ENCODE results near the gene KCNJ2.

Gene KCNJ2

GRCh38 chr17:70208825-70209555, 39.7 kb downstream of the KCNJ2 start:
- Histone ChIP-seq H3K9ac (ENCODE audit: low read length) (no peak overlapping the region), H3K4me3 (ENCODE audit: low read length) (no peak overlapping the region), H3K36me3 (ENCODE audit: control insufficient read depth, insufficient read depth, low read length) (no peaks in the 10 kb centered on the region), H3K4me1 (ENCODE audit: control insufficient read depth, insufficient read depth, low read length) (no peaks in the 10 kb centered on the region), H3K9me3 (ENCODE audit: control insufficient read depth, low read length) (no peaks in the 10 kb centered on the region), H3K27me3 (ENCODE audit: control insufficient read depth, insufficient read depth, low read length) (no peaks in the 10 kb centered on the region)

- Histone ChIP-seq H3K36me3 (ENCODE audit: control insufficient read depth, insufficient read depth, low read length) (no peaks in the 10 kb centered on the region), H3K27me3 (ENCODE audit: control insufficient read depth, insufficient read depth, low read length) (no peaks in the 10 kb centered on the region), H3K9ac (ENCODE audit: low read length) (no peak overlapping the region), H3K4me3 (ENCODE audit: low read length) (no peak overlapping the region), H3K9me3 (ENCODE audit: control insufficient read depth, low read length) (no peaks in the 10 kb centered on the region), H3K4me1 (ENCODE audit: control insufficient read depth, insufficient read depth, low read length) (no peaks in the 10 kb centered on the region)
These were observed 46.3 kb downstream of the KCNJ2 start for GRCh38 chr17:70215656-70216055.

- Histone ChIP-seq H3K36me3 (ENCODE audit: control insufficient read depth, insufficient read depth, low read length) (no peaks in the 10 kb centered on the region), H3K9ac (ENCODE audit: low read length) (no peak overlapping the region), H3K4me1 (ENCODE audit: control insufficient read depth, insufficient read depth, low read length) (no peaks in the 10 kb centered on the region), H3K4me3 (ENCODE audit: low read length) (no peak overlapping the region), H3K27me3 (ENCODE audit: control insufficient read depth, insufficient read depth, low read length) (no peaks in the 10 kb centered on the region), H3K9me3 (ENCODE audit: control insufficient read depth, low read length) (no peaks in the 10 kb centered on the region)
These were observed 48.2 kb downstream of the KCNJ2 start for GRCh38 chr17:70217571-70217970.

DNA sequence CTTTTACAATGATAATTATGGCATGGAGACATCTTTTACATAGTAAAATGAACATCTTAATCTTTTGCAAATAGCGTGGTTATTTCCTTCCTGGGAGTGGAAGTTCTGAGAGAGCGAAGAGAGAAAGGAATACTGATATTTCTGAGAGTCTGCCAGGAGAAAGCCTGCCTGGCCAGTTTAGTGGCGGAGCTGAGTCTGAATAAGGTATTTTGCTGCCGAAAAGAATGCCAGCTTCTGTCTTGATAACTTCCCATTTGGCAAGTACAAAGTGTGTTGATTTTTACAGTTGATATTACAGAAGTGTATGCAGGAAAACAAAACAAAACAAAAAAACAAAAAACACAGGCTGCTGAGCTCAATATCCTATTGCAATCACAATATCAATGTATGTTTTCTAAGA, 55.9 kb downstream of the KCNJ2 start:
- Histone ChIP-seq H3K36me3 (ENCODE audit: control insufficient read depth, insufficient read depth, low read length) (no peaks in the 10 kb centered on the region), H3K4me1 (ENCODE audit: control insufficient read depth, insufficient read depth, low read length) (no peaks in the 10 kb centered on the region), H3K4me3 (ENCODE audit: low read length) (no peak overlapping the region), H3K27me3 (ENCODE audit: control insufficient read depth, insufficient read depth, low read length) (no peaks in the 10 kb centered on the region), H3K9me3 (ENCODE audit: control insufficient read depth, low read length) (no peaks in the 10 kb centered on the region), H3K9ac (ENCODE audit: low read length) (no peak overlapping the region)
